ENCODE measurements around the gene BPIFB3. TPM values are rescaled to one million over a fixed set of nuclear protein-coding genes. Genes with fewer than 3 reads are reported as not detected.
A peak's percentile ranks its signal among the peaks of the same experiment; 100 is the strongest.

BPIFB3 gene
- total and polyA plus RNA-seq, 2 of the 13 experiments (the other 11 are each of a cell fraction or from before 2014, with no cell fraction given), result 0.09 TPM; not detected in 1

GRCh38 chr20:33006776-33007375, 46.8 kb upstream of the BPIFB3 start (continued):
- 0 out of 2 replicates have a peak, but pooled peaks have one; percentile 79 for TF ChIP-seq MZF1 (CRISPR knock-in tag; IDR thresholded peaks at IDR 0.05; ENCODE audit: borderline replicate concordance)
- no peak for TF ChIP-seq TBX2 (CRISPR knock-in tag; IDR thresholded peaks at IDR 0.05; ENCODE audit: borderline replicate concordance)
- no peak for TF ChIP-seq ZNF496 (CRISPR knock-in tag; IDR thresholded peaks at IDR 0.05; ENCODE audit: insufficient replicate concordance)
- TF ChIP-seq KAT2B (IDR thresholded peaks at IDR 0.05; ENCODE audit: borderline replicate concordance, low read depth, low read length), result no peak
- no peak for TF ChIP-seq EEA1 (CRISPR knock-in tag; IDR thresholded peaks at IDR 0.05; ENCODE audit: borderline replicate concordance)
- no peak for TF ChIP-seq ZNF414 (CRISPR knock-in tag; IDR thresholded peaks at IDR 0.05)
- TF ChIP-seq SALL2 (CRISPR knock-in tag; IDR thresholded peaks at IDR 0.05), result no peak
- peak; percentile 100 for TF ChIP-seq ZNF446 (CRISPR knock-in tag; IDR thresholded peaks at IDR 0.05)
- no peak for TF ChIP-seq GPBP1L1 (CRISPR knock-in tag; IDR thresholded peaks at IDR 0.05)
- TF ChIP-seq ZNF644 (CRISPR knock-in tag; IDR thresholded peaks at IDR 0.05; ENCODE audit: low read depth), result 0 out of 2 replicates have a peak, but pooled peaks have one; percentile 8
- no peak for TF ChIP-seq ERF (CRISPR knock-in tag; IDR thresholded peaks at IDR 0.05)
- no peak for TF ChIP-seq SAFB2 (CRISPR knock-in tag; IDR thresholded peaks at IDR 0.05; ENCODE audit: borderline replicate concordance, low read depth)
- TF ChIP-seq ZNF709 (CRISPR knock-in tag; IDR thresholded peaks at IDR 0.05), result peak; percentile 10
- no peak for TF ChIP-seq PATZ1 (CRISPR knock-in tag; IDR thresholded peaks at IDR 0.05)
- no peak for TF ChIP-seq ZNF687 (CRISPR knock-in tag; IDR thresholded peaks at IDR 0.05)
- TF ChIP-seq DZIP1 (CRISPR knock-in tag; IDR thresholded peaks at IDR 0.05), result no peak
- no peak for TF ChIP-seq ZBTB21 (CRISPR knock-in tag; IDR thresholded peaks at IDR 0.05)
